HG03196 (cell line): ENCODE measurements around the gene BAX.

Source experiments
- ATAC-seq: cut with Tn5 transposase; IDR thresholded peaks from one replicate; pipeline ENCODE4 v1.9.1; 2021; ENCODE audit not compliant: unreplicated experiment

The BAX gene

GRCh38 chr19:48928164-48929025 lies 26.3 kb upstream of the BAX start:
- ATAC-seq, result no peak

- no peak for ATAC-seq
Observed at GRCh38 chr19:48933382-48933932, 21.2 kb upstream of the BAX start, which contains the start of gene DHDH. TSS of gene DHDH (plus strand) at chr19:48933699. CDS start at chr19:48933722, 23 bp downstream.

DNA sequence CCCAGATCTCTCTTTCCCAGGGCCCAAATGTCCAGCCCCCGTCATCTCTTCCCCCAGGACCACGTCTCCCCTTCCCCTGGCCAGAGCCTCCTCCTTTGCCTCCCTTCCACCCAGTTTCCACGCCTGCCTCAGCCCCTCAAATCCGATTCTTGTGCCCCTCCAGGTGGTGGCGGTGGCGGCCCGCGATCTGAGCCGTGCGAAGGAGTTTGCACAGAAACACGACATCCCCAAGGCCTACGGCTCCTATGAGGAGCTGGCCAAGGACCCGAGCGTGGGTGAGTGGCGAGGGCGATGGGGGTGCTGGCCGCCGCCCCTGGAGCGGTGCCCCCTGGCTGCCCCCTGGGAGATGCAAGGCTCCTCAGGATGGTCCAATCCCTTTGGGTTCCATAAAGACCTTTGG lies 19.8 kb upstream of the BAX start:
- no peak for ATAC-seq

- ATAC-seq, result no peak
Observed at GRCh38 chr19:48935864-48936263, 18.8 kb upstream of the BAX start.

DNA sequence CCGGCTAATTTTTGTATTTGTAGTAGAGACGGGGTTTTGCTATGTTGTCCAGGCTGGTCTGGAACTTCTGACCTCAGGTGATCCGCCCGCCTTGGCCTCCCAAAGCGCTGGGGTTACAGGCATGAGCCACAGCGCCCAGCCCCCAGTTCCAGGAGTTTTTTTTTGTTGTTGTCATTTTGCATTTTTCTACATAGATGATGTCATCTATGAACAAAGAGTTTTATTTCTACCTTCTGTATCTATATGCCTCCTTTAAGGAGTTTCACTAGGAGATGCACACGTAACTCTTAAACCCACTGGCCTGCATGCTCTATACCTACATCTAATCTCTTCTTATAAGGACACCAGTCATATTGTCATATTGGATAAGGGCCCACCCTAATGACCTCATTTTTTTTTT lies 16.4 kb upstream of the BAX start:
- no peak for ATAC-seq

DNA sequence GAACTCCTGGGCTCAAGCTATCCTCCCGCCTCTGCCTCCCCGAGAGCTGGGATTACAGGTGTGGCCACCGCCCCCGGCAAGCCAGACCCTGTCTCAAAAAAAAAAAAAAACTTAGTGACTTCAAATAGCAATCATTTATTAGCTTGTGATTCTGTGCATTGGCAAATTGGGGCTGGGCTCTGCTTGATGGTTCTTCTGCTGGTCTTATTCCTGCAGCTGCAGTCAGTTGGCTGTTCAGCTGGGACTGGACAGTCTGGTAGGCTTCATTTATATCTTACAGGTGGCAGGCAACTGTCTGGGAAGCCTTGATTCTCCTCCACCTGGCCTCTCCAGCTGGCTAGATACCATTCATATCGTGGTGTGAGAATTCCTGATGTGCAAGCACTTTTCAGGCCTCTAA lies 13.8 kb upstream of the BAX start:
- ATAC-seq, result no peak

DNA sequence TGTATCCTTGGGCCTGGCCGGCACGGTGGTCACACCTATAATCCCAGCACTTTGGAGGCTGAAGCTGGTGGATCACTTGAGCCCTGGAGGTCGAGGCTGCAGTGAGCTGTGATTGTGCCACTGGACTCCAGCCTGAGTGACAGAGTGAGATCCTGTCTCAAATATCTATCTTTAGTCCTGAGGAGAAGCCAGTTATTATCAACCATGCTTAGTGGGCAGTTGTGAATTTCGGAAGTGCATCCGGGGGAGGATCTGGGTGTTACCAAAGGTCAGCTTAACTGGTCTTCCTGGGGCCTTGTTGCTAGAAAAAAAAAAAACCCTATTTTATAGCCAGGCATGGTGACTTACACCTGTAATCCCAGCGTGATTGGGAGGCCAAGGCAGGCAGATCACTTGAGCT lies 11.6 kb upstream of the BAX start:
- no peak for ATAC-seq

- ATAC-seq, result no peak
Observed at GRCh38 chr19:48945415-48945814, 9.3 kb upstream of the BAX start.

- no peak for ATAC-seq
Observed at GRCh38 chr19:48945817-48946216, 8.9 kb upstream of the BAX start.

GRCh38 chr19:48946463-48947257 lies 8.0 kb upstream of the BAX start:
- no peak for ATAC-seq

GRCh38 chr19:48947258-48947542 lies 7.5 kb upstream of the BAX start:
- ATAC-seq, result no peak

- no peak for ATAC-seq
Observed at GRCh38 chr19:48950159-48950558, 4.5 kb upstream of the BAX start.

GRCh38 chr19:48950830-48951519 lies 3.7 kb upstream of the BAX start:
- ATAC-seq, result no peak

GRCh38 chr19:48953141-48953540 lies 1.5 kb upstream of the BAX start:
- no peak for ATAC-seq

DNA sequence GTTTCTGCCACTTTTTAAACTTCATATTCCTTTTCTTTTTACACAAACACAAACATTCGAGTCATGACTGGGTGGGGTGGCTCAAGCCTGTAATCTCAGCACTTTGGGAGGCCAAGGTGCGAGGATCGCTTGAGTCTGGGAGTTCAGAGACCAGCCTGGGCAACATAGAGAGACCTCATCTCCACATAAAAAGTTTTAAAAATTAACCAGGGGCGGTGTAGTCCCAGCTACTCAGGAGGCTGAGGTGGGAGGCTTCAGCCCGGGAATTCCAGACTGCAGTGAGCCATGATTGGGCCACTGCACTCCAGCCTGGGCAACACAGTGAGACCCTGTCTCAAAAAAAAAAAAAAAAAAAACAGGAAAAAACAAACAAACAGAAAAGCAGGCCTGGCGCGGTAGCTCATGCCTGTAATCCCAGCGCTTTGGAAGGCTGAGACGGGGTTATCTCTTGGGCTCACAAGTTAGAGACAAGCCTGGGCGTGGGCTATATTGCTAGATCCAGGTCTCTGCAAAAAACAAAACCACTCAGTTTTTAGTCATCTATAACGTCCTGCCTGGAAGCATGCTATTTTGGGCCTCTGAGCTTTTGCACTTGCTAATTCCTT lies 583 bp upstream of the BAX start:
- no peak for ATAC-seq

- ATAC-seq, result no peak
Observed at GRCh38 chr19:48955308-48955958, 758 bp downstream of the BAX start.

DNA sequence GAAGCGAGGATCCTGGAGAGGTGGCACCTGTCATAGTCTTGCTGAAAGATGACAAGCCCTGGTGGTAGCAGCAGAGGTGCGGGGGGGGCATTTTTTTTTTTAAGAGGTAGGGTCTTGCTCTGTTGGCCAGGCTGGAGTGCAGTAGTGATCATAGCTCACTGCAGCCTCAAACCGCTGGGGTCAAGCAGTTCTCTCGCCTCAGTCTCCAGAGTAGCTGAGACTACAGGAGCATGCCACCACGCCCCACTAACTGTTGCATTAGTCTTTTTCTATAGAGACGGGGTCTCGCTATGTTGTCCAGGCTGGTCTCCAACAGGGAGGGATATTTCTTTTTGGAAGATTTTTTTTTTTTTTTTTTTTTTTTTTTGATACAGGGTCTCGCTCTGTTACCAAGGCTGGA lies 3.3 kb downstream of the BAX start:
- ATAC-seq, result no peak

DNA sequence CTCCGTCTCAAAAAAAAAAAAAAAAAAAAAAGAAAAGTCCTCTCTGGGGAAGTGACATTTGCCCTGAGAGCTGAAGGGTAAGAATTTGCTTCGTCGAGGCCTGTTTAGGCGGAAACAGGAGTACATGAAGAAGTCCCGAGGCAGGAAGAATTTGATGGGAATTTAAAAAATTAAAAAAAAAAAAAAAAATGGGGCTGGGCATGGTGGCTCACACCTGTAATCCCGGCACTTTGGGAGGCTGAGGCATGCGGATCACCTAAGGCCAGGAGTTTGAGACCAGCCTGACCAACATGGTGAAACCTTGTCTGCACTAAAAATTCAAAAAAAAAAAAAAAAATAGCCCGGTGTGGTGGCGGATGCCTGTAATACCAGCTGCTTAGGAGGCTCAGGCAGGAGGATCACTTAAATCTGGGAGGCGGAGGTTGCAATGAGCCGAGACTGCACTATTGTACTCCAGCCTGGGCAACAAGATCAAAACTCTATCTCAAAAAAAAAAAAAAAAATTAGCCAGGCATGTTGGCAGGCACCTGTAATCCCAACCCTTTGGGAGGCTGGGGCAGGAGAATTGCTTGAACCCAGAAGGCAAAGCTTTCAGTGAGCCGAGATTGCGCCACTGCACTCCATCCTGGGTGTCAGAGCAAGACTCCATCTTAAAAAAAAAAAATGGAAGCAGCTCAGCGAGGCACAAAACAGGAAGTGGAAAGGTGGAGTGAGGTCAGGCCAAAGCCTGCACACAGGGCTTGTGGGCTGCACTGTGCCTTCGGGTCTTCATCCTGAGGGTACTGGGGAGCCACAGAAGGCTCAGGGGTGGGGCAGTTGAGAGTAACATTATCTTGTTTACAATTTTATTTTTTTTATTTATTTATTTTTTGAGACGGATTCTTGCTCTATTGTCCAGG lies 4.9 kb downstream of the BAX start:
- ATAC-seq, result no peak

GRCh38 chr19:48961051-48961649 lies 6.5 kb downstream of the BAX start:
- ATAC-seq, result no peak
